B cell (primary cell): ENCODE results near the gene DAP. TPM values are rescaled to one million over a fixed set of nuclear protein-coding genes. Genes with fewer than 3 reads are reported as not detected.

Experiments
- ATAC-seq: fragments of 200-7000 bp; cut with Tn5 transposase; one replicate; pipeline ENCODE4 v1.10.0; 2021; ENCODE audit warnings: low read depth, mild to moderate bottlenecking, moderate number of reproducible peaks, moderate library complexity
- CTCF ChIA-PET: fragments of 350-600 bp; sonication (Branson Sonifier 250); formaldehyde crosslinking; loops from one replicate; lab custom pipeline; 2021; ENCODE audit warnings: antibody characterized with exemption, inconsistent platforms; lab: Charles Lee
- POLR2A ChIA-PET: fragments of 350-600 bp; sonication (Branson Sonifier 250); formaldehyde crosslinking; loops from one replicate; lab custom pipeline; 2021; ENCODE audit warnings: antibody characterized with exemption; lab: Charles Lee
- DNase-seq: peaks from one replicate; pipeline ENCODE4 v3.0.0; 2013
- H2AFZ ChIP-seq: 2 replicates; pipeline ENCODE4 v1.6.1; 2012; ENCODE audit warnings: mild to moderate bottlenecking, low read depth, low read length; ENCODE audit not compliant: insufficient read depth, poor library complexity, severe bottlenecking
- H3K27ac ChIP-seq, 2 donors: 1 replicate in 1 of 2; 2 replicates in 1 of 2; pipeline ENCODE4 v1.5.1; 2012 to 2013; ENCODE audit warnings: low read length in 2 of 2, mild to moderate bottlenecking in 2 of 2, moderate library complexity in 1 of 2
- H3K27me3 ChIP-seq, 4 experiments: fragments of 200-600 bp in 1 of 4; sonication (generic) in 1 of 4; replicated peaks in 1 of 4; 1 replicate in 2 of 4; 2 replicates in 2 of 4; pipeline versions ENCODE4 v1.6.1 to v1.7.0; 2013 to 2016; ENCODE audit warnings: low read length in 3 of 4, mild to moderate bottlenecking in 2 of 4, mixed read lengths in 1 of 4, moderate library complexity in 1 of 4; ENCODE audit not compliant: insufficient read depth in 4 of 4, control insufficient read depth in 3 of 4; ENCODE audit errors: control extremely low read depth in 1 of 4
- H3K36me3 ChIP-seq, 2 experiments: replicated peaks in 1 of 2; 1 replicate in 1 of 2; 2 replicates in 1 of 2; pipeline versions ENCODE4 v1.6.1 to v1.7.1; 2013; ENCODE audit warnings: low read length in 1 of 2; ENCODE audit not compliant: insufficient read depth in 2 of 2, control insufficient read depth in 1 of 2; ENCODE audit errors: control extremely low read depth in 1 of 2, extremely low read depth in 1 of 2
- H3K4me1 ChIP-seq, 2 donors: fragments of 200-600 bp in 1 of 2; sonication (generic) in 1 of 2; 1 replicate in 1 of 2; 2 replicates in 1 of 2; pipeline versions ENCODE4 v1.5.1 to v1.6.1; 2013 to 2017; ENCODE audit warnings: low read length in 2 of 2; ENCODE audit not compliant: control insufficient read depth in 2 of 2, insufficient read depth in 2 of 2
- H3K4me2 ChIP-seq: replicated peaks from 2 replicates; pipeline ENCODE3; 2012; ENCODE audit warnings: mild to moderate bottlenecking, low read depth, low read length; ENCODE audit not compliant: poor library complexity, severe bottlenecking
- H3K4me3 ChIP-seq, 5 experiments: fragments of 200-600 bp in 1 of 5; sonication (generic) in 1 of 5; 1 replicate in 3 of 5; 2 replicates in 2 of 5; pipeline versions ENCODE4 v1.5.1 to v1.7.0; 2011 to 2016; ENCODE audit warnings: low read length in 4 of 5, mild to moderate bottlenecking in 4 of 5, low read depth in 2 of 5, control low read depth in 1 of 5, moderate library complexity in 1 of 5; ENCODE audit not compliant: insufficient read depth in 1 of 5; ENCODE audit errors: control extremely low read depth in 1 of 5, extremely low read depth in 1 of 5
- H3K79me2 ChIP-seq: fragments of 200-600 bp; sonication (generic); one replicate; pipeline ENCODE4 v1.6.0; 2016; ENCODE audit warnings: low read length; ENCODE audit not compliant: control insufficient read depth, insufficient read depth
- H3K9ac ChIP-seq: fragments of 200-600 bp; sonication (generic); 2 replicates; pipeline ENCODE4 v1.6.1; 2017; ENCODE audit warnings: mild to moderate bottlenecking, low read length, moderate library complexity
- H3K9me3 ChIP-seq, 3 donors: one replicate each; pipeline versions ENCODE4 v1.6.1 to v1.7.1; 2013; ENCODE audit warnings: low read length in 2 of 3; ENCODE audit not compliant: control insufficient read depth in 2 of 3, insufficient read depth in 1 of 3; ENCODE audit errors: control extremely low read depth in 1 of 3
- H4K20me1 ChIP-seq: 2 replicates; pipeline ENCODE4 v1.6.0; 2012; ENCODE audit warnings: mild to moderate bottlenecking, low read length; ENCODE audit not compliant: insufficient read depth, control insufficient read depth, poor library complexity, severe bottlenecking
- H3K27ac Mint-ChIP-seq: one replicate; pipeline ENCODE4 v1.8.0; 2021; ENCODE audit warnings: mixed read lengths
- H3K27me3 Mint-ChIP-seq: one replicate; pipeline ENCODE4 v1.8.0; 2021; ENCODE audit warnings: mixed read lengths
- H3K4me1 Mint-ChIP-seq: one replicate; pipeline ENCODE4 v1.8.0; 2021; ENCODE audit warnings: mixed read lengths
- H3K4me3 Mint-ChIP-seq: one replicate; pipeline ENCODE4 v1.8.0; 2021; ENCODE audit warnings: mixed read lengths
- H3K9me3 Mint-ChIP-seq: one replicate; pipeline ENCODE4 v1.8.0; 2022; ENCODE audit warnings: mixed read lengths; ENCODE audit not compliant: insufficient read depth
- EZH2 ChIP-seq: IDR thresholded peaks from 2 replicates; pipeline ENCODE4 v1.6.1; 2012; ENCODE audit warnings: borderline replicate concordance, low read depth, mild to moderate bottlenecking, moderate library complexity, low read length; ENCODE audit not compliant: insufficient read depth, poor library complexity, severe bottlenecking
- WGBS: methylation state at CpG from one replicate; pipeline ENCODE4 v1.1.5; 2013; ENCODE audit warnings: missing lambda C conversion rate; ENCODE audit not compliant: insufficient coverage; 5-methylcytosine and 5-hydroxymethylcytosine counted together
- intact Hi-C: fragments of 100-400 bp; cut with micrococcal nuclease; formaldehyde crosslinking; loops from one replicate; pipeline ENCODE4 v1.10.0; 2022
- polyA plus RNA-seq: library from polyadenylated mRNA; depleted of rRNA; stranded (reverse); fragments of >200 nt; gene quantifications from 2 replicates; pipeline ENCODE4 v1.2.3, GENCODE V29; 2012
- total RNA-seq, 2 donors: library from RNA; stranded (reverse); fragments of 120-200 nt in 1 of 2; gene quantifications; 1 replicate in 1 of 2; 2 replicates in 1 of 2; pipeline versions ENCODE4 v1.2.3 to v1.2.4, GENCODE V29; 2013 to 2022
- TF ChIP-seq, protein P1 (sequence below): fragments of 200-600 bp; IDR thresholded peaks from one replicate; pipeline ENCODE4 v1.8.0; 2022; ENCODE audit warnings: antibody characterized with exemption, mild to moderate bottlenecking

Gene DAP
- total and polyA plus RNA-seq, 2 donors (not counting 1 experiment from before 2014, with no cell fraction given): 42.6 to 49.8 TPM

DNA sequence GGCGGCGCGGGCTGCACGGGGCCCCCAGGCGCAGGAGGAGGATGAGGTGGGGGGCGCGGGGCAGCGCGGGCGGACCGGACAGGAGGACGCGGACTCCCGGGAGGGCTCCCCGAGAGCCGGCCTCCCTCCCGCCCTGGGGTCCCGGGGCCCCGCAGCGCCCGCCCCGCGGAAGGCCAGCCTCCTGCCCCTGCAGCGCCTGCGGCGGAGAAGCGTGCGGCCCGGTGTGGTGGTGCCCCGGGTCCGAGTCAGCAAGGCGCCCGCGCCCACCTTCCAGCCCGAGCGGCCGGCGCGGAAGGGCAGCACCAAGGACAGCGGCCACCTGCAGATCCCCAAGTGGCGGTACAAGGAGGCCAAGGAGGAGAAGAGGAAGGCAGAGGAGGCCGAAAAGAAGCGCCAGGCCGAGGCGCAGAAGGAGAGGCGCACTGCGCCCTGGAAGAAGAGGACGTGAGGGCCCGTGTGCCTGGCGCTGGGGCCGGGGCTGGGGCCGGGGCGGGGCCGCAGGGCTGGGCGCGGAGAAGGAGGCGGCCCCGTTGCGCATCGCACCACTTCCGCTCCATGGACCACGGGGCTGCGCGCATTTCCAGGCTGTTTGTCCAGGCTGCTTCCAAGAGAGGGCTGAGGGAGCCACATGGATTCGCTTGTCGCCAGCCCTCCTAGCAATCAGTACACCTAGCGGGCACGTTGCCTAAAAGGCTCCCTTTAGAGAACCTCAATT lies 111.2 kb downstream of the DAP start:
- Histone ChIP-seq H3K27ac (no peak overlapping the region), H2AFZ (no peak overlapping the region), H3K9ac (no peak overlapping the region), H4K20me1 (peaks cover 8% of the 10 kb centered on the region), H3K79me2 (peaks cover 48% of the 10 kb centered on the region), H3K9me3 (peaks cover 0 to 7% (median 0%) of the 10 kb centered on the region in 3 donors), H3K27me3 (no peaks in the 10 kb centered on the region), H3K4me2 (no peak overlapping the region), H3K4me3 (no peak overlapping the region), H3K36me3 (peaks cover 2 to 30% of the 10 kb centered on the region in 2 experiments), H3K4me1 (peaks cover 9 to 10% of the 10 kb centered on the region in 2 donors)
- ATAC-seq: no peak
- TF ChIP-seq, protein P1, sequence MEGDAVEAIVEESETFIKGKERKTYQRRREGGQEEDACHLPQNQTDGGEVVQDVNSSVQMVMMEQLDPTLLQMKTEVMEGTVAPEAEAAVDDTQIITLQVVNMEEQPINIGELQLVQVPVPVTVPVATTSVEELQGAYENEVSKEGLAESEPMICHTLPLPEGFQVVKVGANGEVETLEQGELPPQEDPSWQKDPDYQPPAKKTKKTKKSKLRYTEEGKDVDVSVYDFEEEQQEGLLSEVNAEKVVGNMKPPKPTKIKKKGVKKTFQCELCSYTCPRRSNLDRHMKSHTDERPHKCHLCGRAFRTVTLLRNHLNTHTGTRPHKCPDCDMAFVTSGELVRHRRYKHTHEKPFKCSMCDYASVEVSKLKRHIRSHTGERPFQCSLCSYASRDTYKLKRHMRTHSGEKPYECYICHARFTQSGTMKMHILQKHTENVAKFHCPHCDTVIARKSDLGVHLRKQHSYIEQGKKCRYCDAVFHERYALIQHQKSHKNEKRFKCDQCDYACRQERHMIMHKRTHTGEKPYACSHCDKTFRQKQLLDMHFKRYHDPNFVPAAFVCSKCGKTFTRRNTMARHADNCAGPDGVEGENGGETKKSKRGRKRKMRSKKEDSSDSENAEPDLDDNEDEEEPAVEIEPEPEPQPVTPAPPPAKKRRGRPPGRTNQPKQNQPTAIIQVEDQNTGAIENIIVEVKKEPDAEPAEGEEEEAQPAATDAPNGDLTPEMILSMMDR: no peak
- TF ChIP-seq EZH2: no peak
- H3K27me3 Mint-ChIP-seq: no peaks in the 10 kb centered on the region
- no peak overlapping the region for H3K4me3 Mint-ChIP-seq
- H3K9me3 Mint-ChIP-seq: no peaks in the 10 kb centered on the region
- intact Hi-C loops: no loop called here
- H3K4me1 Mint-ChIP-seq: peaks cover 17% of the 10 kb centered on the region
- ChIA-PET CTCF (no interaction called here), POLR2A (no interaction called here)
- 97% methylated on average over 61 of the region's 68 CpGs for WGBS
- H3K27ac Mint-ChIP-seq: no peak overlapping the region
- no peak for DNase-seq
